Hematopoietic multipotent progenitor cell treated with erythropoietin and hydrocortisone succinate and interleukin-3 and kit ligand, for 17 days (in vitro differentiated cells): ENCODE data around the gene ELMO1.

Source experiments
- DNase-seq: peaks from one replicate; pipeline ENCODE4 v3.0.0-alpha.2; 2015; ENCODE audit warnings: low spot score

Gene ELMO1

DNA sequence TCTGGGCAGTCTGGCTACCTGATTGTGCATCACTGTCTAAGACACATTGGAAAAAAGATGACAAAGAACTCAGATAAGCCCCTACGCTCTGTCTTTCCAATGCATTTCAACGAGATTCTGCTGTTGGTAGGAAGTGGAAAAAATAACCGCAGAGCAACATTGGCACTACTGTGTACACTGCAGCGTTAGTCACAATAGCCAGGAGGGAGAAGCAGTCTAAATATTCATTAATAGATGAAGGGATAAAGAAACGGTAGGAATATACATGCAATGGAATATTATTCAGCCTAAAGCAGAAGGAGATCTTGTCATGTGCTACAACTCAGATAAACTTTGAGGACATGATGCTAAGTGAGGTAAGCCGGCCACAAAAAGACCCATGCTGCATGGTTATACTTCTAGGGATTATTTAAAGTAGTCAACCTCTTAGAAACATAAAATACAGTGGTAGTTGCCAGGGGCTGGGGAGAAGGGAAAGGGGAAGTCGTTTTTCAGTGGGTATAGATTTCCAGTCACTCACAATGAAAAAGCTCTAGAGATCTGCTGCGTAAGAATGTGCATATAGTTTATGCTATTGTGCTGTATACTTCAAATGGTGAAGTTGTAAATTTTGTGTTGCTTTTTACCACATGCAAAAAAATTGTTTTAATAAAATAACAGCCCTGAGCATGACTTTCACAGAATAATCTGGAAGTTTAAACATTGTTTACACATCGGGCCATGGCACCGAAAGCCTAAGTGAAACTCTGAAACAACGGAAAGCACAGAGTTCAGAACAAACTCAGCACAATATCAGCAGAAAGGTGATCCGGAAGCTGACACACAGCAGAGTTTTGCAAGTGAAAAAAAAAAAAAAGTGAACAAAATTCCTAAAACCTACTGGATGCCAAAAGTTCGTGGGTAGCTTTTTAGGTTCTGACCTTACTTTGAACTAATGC lies 40.1 kb downstream of the ELMO1 start:
- DNase-seq, result no peak

DNA sequence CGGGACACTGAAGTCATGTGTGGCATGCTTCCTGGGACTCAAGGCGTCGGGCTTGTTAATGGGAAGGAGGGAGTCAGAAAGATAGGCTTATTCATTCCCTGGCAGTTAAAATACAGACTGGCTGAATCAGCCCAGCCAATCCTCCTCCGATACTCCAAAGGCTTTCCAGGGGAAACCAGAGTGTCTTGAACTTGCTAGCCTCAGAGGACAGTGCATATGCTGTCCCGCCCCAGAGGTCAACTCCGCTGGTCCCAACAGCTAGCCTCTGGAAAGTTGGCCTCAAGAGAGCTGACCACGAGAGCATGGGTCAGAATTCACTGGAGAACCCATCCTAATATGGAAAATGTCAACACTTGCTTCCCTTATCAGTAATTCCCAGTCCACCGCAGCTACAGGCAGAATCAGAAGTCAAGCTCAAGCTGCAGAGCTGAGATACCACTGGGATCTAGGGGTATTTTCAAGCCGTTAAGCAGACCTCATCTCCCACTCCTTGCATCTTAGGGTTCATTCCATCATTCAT lies 43.0 kb downstream of the ELMO1 start:
- no peak for DNase-seq

DNA sequence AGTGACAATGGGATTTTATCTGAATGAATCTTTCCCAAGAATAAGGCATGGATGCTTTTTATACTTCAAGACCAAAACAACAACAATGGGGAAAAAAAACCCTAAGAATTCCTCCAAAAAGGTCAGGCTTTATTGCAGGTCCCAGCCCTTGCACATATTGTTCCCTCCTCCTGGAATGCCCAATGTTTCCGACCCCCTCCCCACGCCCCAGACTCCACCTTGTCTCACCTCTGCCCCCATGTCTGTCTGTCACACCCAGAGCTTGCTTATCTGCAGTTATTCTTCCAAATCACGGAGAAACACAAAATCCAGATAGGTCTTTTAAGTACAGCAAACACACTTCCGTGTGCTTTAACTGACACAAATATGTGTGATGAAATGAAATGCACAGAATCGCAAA lies 43.5 kb downstream of the ELMO1 start:
- no peak for DNase-seq

DNA sequence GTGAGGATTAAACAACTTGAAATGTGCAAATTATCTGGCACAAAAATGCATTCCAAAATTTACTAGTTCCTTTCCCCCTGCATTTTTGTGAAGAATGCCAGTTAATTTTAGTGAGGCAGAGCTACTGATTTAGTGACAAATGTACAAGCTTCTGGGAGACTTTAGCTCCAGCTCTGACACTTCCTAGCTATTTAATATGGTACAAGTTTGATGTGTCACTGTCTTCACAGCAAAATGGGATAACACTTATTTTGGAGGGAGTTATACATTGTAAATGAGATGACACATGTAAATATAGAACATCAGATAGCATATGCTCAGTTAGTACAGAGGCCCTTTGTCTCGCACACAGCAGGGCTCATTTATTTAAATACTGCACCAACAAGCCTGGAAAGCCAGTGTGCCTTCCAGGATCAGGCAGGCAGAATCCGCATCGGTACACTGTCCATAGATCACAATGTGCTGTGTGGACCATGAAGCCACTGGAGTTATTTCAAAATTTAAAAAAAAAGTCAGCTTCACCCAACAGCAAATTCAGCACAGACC lies 48.7 kb downstream of the ELMO1 start:
- DNase-seq, result no peak

DNA sequence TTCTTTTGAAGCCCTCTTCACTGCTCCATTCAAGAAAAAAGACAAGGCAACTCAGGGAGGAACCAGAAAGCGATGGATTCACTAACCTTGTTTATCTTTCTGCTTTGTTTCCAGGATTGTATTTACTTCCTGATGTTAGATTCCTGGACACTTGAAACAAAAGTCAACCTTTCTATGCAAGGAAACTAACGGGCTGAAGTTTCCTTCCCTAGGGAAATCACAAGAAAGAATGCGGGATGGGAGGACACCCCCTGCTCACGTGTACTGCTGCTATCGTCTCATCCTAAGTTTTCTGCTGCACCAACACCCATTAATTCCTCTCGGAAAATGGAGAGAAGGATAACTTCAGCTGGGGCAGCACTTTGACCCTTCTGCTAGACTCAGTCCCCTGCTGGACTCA lies 50.3 kb downstream of the ELMO1 start:
- DNase-seq, result no peak

DNA sequence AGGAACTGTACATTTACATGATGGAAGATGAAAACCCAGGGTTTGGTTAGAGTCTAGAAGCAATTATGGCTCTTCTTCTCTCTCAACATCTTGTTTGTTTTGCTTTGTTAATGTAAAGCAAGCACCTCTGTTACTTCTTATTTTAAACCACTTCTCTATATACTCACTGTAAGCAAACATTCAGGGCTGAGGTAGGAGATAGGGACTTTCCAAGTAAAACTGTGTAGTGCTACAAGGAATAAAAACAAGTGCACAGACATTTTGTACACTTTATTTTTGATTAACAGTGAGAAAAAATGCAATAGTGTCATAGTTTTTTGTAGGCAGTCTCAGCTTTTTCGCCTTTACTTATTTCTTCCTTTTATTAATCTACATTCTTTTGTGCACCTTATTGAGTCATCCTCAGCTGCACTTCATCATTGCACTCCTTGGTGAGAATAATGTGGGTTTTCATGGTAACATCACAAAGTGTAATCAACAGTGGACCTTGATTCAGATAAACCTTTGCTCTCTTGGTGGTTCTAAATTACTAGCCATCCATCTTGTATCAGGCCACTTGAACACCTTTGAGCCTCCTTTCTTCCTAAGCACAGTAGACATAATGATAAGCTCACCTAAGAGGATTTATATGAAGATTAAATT lies 52.9 kb downstream of the ELMO1 start:
- no peak for DNase-seq

DNA sequence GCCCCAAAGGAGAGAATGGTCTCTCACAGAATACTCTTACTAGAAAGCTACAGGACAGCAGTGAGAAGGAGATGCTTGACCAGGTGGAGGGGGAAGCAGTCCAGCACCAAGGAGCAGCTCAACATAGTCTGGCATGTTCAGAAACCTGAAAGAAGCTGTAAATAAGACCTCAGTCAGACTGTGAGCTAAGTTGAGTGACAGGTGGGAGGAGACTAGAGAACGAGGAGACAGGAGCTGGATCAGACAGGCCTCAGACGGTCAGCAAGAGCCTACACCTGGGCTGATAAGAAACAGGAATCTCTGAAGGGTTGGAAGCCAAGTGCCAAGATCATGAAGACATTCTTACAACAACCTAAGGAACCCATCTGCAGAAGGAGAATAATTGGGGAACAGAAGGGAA lies 54.5 kb downstream of the ELMO1 start:
- no peak for DNase-seq

DNA sequence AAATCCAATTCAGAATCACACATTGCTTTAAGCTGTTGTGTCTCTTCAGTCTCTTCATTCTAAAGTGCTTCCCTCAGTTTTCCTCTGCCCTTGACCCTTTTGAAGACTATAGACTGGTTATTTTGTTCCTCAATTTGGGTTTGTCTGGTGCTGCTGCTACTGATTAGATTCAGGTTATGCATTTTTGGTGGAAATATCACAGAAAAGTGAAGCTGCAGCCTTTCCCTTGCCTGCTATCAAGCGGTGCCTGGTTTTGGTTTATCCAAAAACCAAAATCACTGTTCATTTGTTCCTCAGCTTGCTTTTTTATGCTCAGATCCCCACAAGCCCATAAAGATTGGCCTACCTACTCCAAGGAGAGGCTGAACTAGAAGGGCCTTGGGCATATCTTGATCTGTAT lies 55.2 kb downstream of the ELMO1 start:
- DNase-seq, result no peak

DNA sequence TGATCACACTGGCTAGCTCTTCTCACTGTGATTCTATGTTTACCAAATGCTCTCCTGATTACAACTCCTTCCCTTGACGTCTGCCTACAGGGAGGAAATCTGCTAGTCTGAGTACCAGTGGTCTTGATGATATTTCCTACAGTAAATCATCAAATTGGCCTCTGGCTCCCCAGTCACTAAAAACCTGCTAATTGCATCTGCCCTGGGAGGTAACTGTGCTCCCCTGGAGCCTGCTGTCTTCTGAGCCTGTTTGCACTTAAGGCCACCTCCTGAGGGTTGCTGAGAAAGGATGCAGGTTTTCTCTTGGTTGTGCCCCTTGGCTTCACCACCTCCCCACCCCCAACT lies 56.0 kb downstream of the ELMO1 start:
- DNase-seq, result no peak

DNA sequence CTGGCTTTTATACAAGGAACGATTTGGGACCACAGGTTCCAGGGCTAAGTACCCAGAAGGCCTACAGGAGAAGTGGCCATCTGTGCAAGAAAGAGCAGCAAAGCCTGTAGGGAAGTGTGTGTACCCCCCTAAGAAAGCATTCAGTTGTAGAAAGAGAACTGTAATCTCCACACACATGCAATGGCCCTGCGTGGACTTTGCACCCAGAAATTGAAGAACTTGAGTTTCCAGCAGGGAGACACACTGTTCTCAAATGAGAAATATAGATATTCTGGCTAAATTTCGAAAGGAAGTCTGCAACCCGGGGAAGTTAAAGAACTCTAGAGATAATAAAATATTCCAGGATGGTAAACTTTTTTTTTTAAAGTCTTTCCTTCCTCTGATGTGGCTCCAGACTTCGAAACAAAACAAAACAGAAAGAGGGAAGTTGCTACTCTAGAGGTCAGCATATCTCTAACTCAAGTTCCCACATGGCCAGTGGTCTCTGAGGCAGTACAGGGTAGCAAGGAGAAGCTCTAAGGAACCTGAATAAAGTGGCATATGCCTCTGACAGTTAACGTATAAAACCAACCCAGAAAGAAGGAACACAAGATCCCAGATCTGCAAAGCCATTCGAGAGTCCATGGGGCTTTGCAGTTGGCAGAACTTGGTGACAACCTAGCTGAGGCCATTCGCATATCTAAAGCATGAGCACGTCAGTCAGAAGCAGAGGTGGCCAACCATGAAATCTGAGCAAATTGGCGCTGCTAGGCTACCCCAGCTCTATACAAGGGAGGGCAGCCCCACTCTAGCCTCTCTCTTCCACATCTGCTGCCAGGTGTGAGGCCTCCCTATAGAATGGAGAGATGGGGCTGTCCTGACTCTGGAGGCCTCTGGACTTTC lies 56.6 kb downstream of the ELMO1 start:
- no peak for DNase-seq

DNA sequence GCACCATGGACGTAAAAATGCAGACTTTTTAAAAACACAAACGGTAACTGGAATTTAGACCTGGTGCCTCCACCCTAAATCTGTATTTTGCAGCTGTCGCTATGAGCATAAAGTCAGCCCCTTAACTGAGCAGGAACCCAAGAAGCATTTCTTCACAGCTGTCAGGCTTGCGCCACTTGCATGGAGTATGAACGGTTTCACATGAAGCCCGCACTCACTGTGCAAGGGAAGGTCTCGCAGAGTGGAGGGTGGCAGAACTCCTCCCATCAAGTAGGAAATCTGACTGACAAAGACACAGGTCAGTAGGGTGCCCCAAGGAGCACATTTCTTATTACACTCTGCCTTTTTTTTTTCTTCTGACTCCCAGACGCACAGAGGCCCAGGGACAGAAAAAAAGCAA lies 58.5 kb downstream of the ELMO1 start:
- no peak for DNase-seq

DNA sequence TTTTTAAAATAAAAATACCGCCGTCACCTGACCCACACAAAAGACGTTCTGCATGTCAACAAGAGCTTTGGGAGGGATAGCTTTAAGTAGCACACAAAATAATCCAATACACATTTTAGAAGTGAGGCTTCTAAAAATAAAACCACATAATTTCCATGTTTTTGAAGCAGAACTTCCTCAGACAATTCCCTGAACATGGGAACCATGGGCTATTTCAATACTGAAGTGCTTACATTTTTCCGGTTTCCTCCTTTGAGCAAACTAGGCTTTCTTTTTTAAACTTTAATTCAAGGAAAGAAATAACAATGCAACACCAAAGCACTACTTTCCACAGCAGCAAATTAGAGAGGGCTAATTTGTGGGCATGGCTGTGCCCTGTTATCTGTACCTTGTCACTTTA lies 59.9 kb downstream of the ELMO1 start:
- DNase-seq, result no peak

DNA sequence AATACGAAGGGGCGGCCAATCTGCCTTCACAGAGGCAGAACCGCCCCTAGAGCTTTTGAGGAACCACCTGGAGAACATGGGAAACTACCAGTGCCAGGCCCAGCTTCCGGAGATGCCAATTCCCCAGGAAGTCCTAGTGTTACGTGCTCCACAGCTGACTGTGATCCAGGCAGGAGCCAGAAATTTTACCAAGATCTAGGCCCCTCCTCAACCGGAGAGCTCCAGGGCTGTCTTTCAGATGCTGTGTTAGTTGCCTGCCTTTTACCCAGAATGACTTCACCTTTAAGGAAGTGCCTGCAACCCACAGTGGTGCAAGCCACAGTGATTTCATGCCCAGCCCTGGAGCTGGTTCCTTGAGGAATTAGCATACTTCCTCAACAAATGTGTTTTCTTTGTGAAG lies 62.9 kb downstream of the ELMO1 start:
- no peak for DNase-seq

DNA sequence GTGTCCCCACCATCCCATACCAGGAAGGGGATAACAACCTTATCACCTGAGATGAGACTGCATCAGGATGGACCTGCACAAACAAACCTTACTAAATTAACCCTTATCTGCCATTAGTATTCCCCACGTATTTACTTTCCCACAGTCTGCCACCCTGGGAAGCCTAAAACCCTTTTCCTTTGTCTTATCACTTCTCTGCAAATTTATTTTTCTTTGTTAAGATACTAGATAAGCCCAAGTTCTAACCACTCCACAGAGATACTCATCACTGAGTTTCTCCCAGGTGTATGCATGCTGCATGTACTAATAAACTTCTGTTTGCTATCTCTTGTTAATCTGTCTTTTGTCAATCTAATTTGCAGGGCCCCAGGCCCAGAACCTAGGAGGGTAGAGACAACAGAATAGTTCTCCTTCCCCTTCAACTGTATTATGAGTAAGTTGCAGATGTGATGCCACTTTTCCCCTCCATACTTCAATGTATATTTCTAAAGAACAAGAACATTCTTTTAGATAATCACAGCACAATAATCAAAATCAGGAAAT lies 66.0 kb downstream of the ELMO1 start:
- no peak for DNase-seq

DNA sequence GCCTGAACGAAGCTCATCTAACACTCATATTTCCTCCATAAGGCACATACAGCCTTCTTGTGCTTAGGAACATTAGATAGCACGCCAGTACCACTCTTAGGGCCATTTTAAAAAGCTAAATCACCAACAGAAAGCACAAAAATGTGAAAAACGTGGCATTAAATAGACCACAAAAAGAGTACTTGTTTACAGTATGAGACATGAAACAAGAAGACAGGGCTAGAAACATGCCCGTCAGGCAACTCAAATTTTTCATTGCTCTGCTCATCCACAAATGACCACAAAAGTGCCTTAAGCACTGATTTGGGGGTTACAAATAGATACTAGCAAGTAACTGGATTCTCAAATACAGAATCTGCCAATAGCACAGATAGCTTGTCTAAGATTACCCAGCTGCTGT lies 67.8 kb downstream of the ELMO1 start:
- no peak for DNase-seq

DNA sequence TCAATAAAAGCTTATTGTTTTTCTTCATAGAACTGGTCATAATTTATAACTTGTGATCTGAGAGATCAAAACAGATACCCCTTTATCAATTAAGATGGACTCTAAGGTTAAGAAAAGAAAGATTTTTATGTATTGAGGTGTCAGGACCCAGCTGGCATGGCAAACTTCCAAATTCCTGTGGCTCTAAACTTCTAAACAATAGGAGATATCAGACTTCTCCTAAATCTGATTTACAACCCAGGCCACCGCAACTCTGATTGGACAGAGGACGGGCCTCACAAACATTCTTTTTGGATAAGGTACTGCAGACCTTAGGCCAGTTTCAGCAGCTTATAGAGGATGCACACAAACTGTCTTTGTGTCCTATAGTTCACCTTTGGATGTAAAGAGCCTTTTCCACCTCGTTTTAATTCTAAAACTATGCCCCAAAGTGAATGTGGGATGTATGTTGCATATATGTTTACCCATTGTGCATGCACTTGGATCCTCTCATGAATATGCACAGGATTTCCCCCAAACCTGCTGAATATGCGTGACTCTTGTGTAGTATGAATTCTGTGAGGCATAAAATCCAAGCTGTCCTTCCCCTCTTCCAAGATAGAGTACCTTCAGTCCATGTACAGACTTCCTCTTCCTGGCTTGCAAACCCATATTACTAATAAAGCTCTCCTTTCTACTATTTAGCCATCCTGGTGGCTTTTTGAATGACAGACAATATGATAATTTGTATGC lies 69.0 kb downstream of the ELMO1 start:
- DNase-seq, result no peak

DNA sequence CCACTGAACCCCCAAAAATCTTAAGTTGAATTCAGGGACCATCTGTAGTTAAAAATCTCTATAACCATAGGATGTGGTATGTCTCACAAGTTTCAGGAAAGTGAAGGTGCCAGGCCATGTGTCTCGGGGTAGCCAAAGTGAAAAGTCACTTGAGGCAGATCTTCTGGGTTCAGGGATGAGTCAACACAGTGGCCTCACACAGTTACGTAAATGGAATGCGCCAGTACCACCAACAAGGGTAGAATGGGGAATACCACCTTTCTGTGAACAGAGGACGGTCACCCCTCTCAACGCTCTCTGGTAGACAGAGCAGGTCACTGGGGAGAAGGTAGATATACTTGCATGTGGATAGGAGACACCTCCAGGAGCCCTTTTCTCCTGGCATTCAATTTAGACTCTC lies 71.4 kb downstream of the ELMO1 start:
- DNase-seq, result no peak

DNA sequence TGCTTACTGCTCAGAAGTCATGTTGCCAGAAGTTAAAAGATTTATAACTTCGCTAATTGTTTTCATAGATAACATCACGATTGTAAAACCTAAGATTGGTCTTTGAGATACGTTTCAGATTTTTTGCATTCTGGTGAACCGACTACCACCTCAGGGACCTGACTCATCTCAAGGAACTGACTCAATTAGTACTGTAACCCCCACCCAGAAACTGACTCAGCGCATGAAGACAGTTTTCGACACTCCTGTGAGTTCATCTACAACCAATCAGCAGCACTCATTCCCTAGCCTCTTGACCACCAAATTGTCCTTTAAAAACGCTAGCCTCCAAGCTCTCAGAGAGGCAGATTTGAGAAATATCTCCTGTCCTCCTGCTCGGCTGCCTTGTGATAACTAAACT lies 72.3 kb downstream of the ELMO1 start:
- DNase-seq, result no peak

DNA sequence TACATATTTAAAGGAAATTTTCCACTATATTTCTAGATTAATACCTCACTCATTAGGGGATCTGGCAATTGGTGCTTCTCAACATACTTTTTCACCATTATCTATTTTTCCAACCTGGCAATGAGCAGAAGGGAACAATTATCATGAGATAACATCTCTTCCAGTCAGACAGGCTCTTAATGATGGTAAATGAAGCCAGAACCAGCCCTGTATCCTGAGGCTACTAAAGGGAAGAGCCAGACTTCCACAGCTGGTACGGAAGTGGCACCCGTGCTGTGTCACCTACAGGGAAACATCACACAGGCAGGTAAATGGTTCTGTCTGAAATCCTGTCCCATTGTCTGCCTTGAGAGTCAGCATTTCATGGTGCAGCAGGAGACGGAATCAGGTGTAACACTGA lies 75.9 kb downstream of the ELMO1 start:
- DNase-seq, result no peak

DNA sequence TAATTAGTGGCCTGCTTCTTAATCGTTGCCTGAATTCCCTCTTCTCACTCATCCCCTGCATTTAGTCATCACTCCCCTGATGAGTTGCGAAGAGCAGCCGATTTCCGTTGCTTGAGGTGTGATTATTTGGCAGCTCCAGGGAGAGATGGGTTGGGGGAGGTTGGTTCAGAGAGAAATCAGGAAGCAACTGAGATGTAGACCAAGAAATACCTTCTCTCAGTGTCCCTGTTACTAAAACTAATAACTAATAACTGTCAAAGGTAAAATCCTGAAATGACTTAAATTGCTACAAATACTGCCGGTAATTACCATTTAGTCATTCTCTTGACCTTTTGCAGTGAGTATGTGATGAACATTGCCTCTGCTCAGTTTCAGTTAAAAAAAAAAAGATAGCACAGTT lies 76.9 kb downstream of the ELMO1 start:
- no peak for DNase-seq

DNA sequence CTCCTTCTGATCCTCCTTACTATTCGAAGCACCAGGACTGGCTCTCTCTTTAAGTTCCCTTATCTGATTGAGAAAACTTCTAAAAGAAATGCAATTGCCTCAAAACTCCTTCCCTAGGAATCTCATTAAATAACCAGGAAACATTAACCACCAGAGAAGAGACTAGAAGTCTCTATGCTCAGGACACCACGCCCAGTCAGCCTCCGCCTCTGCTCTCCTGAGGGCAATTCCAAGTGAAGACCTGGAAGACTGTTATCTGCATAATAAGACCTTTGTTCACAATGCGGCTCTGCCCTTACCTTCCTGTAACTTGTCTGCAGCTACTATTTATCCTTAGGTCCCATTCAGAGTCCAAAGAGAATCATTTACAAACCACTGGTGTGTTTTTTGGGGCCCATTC lies 78.8 kb downstream of the ELMO1 start:
- no peak for DNase-seq
